GM12874 (cell line): ENCODE results near the gene PFKL.

Experiments
- CTCF ChIP-seq: IDR thresholded peaks from 2 replicates; pipeline ENCODE4 v1.5.1; 2011; ENCODE audit warnings: low read depth, mild to moderate bottlenecking, control low read depth, low read length, moderate library complexity; ENCODE audit not compliant: insufficient read depth

Gene PFKL

DNA sequence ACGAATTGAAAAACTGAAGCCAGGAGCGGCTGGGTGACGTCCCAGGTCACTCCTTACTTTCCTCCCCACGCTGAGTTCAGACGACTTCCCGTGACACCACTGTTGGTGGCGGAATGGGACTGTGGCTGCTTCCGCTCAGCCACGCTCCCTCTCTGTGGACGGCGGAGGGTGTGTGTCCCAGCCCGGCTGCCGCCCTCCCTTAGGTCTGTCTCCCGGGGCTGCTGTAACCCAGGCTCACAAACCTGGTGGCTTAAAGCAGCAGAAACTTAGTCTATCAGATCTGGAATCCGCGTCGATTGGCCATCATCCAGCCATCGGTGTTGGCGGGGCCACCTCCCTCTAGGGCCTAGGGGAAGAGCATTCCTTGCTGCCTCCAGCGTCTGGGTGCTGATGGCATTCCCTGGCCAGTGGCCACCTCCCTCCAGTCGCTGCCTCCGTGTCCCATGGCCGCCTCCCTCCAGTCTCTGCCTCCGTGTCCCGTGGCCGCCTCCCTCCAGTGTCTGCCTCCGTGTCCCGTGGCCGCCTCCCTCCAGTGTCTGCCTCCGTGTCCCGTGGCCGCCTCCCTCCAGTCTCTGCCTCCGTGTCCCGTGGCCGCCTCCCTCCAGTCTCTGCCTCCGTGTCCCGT, 71.0 kb downstream of the PFKL start:
- TF ChIP-seq CTCF, result no peak

DNA sequence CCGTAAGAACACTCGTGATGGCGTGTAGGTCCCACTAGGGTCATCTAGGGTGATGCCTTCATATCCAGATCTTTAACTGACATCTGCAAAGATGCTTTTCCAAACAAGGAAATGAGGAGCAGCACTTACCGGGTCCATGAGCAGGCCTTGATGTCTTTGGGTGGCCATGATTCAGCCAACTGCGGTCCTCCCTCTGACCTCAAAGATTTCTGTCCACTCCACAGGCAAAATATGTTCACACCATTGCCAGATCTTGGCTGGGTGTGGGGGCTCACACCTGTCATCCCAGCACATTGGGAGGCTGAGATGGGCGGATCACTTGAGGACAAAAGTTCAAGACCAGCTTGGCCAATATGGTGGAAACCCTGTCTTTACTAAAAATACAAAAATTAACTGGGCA, 71.7 kb downstream of the PFKL start:
- TF ChIP-seq CTCF, result no peak

DNA sequence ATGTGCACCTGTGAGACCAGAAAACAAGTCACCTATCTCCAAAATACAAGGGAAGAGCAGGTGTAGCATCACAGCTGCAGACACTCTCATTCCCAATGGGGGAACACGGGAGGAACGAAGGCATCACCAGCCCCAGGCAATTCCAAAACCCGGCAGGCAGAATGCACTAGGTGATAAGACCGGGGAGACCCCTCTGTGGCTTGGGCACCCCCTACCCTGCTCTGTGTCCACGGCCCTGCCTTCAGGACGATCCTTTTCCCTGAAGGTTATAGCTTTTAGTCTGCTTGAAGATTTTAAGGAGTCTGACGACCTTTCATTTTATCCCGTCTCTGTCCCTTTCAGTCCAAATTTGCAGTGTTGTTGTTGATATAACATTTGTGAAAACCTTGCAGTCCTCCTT, 72.8 kb downstream of the PFKL start:
- no peak for TF ChIP-seq CTCF

DNA sequence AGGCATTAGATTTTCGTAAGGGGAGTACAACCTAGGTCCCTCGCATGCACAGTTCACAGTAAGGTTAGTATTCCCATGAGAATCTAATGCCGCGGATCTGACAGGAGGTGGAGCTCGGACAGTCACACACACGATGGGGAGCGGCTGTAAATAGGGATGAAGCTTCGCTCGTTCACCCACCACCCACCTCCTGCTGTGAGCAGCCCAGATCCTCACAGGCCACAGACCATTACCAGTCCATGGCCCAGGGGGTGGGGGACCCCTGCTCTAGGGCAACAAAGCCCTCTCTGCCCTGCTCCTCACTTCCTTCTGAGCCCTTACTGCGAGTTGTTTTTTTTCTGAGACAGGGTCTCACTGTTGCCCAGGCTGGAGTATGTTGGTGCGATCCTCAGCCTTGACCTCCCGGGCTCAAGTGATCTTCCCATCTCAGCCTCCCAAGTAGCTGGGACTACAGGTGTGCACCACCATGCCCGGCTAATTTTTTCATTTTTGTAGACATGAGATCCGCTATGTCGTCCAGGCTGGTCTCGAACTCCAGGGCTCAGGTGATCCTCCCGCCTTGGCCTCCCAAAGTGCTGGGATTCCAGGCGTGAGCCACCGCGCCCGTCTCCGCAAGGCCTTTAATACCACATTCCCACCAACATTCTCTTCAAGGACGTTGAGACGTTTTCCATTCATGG, 74.9 kb downstream of the PFKL start:
- TF ChIP-seq CTCF, result no peak

DNA sequence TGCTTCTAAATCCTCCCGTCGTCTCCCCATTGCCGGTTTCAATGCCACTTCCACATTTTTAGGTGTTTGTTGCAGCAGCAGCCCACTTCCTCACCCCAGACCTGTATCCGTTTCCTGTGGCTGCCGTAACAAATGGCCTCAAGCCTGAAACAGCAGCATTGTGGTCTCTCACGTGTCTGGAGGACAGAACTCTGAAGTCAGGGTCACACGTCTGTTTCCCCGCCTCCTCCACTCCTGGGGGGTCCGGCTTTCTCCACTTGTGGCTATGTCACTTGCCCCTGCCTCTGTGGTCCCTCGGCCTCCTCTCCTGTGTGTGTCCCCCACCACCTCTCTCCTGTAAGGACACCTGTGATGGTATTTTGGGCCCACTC, 75.4 kb downstream of the PFKL start:
- TF ChIP-seq CTCF, result no peak

DNA sequence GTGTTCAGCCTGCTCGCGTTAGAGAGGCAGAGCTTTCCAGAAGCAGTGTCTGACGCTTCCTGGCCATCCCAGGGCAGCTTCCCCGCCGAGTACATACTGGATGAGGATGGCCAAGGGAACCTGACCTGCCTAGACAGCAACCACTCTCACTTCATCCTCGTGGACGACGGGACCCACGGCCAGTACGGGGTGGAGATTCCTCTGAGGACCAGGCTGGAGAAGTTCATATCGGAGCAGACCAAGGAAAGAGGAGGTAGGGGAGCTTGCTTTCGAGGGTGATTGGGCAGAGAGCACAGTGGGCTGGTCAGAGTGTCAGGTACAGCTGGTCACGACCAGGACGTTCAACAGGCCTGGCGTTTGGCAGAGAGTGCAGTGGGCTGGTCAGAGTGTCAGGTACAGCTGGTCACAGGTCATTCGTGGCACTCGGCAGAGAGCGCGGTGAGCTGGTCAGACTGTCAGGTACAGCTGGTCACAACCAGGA, 75.9 kb downstream of the PFKL start:
- no peak for TF ChIP-seq CTCF

DNA sequence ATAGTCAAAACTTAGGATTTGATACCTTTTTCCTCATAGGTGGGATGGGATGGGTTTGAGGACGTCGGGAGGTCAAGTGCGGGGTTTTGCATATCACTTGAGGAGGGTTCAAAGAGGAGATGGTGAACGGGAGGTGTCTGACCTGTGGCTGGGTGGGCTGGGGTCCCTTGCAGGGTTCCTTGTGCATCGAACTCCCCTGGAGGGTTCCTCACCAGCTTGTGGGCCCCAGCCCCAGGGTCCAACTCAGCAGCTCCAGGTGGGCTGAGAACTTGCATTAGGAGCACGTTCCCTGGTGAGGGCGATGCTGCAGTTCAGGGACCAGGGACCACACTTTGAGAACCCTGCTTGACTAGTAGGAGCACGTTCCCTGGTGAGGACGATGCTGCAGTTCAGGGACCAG, 76.8 kb downstream of the PFKL start:
- no peak for TF ChIP-seq CTCF
